AG09309 (cell line): Measurements from ENCODE around the gene ZCCHC4.
A peak's percentile ranks its signal among the peaks of the same experiment; 100 is the strongest.
"Not testable (repeated sequence)": the region's sequence is repeated elsewhere in the genome, so short reads cannot be mapped to it uniquely, and the experiment has no call there.

ENCODE experiments used
- DNase-seq: peaks from one replicate; pipeline ENCODE4 v3.0.0-alpha.2; 2010; ENCODE audit warnings: low read depth
- H3K4me3 ChIP-seq: 2 replicates; pipeline ENCODE4 v1.5.1; 2011; ENCODE audit warnings: mild to moderate bottlenecking, low read depth, low read length, moderate library complexity; ENCODE audit not compliant: control insufficient read depth
- CTCF ChIP-seq: IDR thresholded peaks from 2 replicates; pipeline ENCODE4 v1.5.1; 2011; ENCODE audit warnings: mild to moderate bottlenecking, low read depth, low read length, inconsistent platforms; ENCODE audit not compliant: insufficient read depth, control insufficient read depth; ENCODE audit errors: missing control alignments

The ZCCHC4 gene

GRCh38 chr4:25320336-25320735, 7.8 kb downstream of the ZCCHC4 start:
- DNase-seq: no peak
- no peak overlapping the region for H3K4me3 ChIP-seq

GRCh38 chr4:25320773-25321172, 8.2 kb downstream of the ZCCHC4 start:
- peak; percentile 49 for DNase-seq

More at GRCh38 chr4:25320336-25320735, 7.8 kb downstream of the ZCCHC4 start:
- TF ChIP-seq CTCF: no peak

GRCh38 chr4:25321703-25322102, 9.1 kb downstream of the ZCCHC4 start:
- H3K4me3 ChIP-seq: no peak overlapping the region
- no peak for DNase-seq
- no peak for TF ChIP-seq CTCF

More at GRCh38 chr4:25320773-25321172, 8.2 kb downstream of the ZCCHC4 start:
- no peak overlapping the region for H3K4me3 ChIP-seq
- TF ChIP-seq CTCF: no peak

GRCh38 chr4:25328463-25328862, 15.9 kb downstream of the ZCCHC4 start:
- not testable (repeated sequence) for H3K4me3 ChIP-seq, DNase-seq

- no peak for TF ChIP-seq CTCF
- no peak overlapping the region for H3K4me3 ChIP-seq
- DNase-seq: no peak
Measured at GRCh38 chr4:25330335-25330734, 17.8 kb downstream of the ZCCHC4 start.

- no peak for TF ChIP-seq CTCF
- no peak for DNase-seq
- no peak overlapping the region for H3K4me3 ChIP-seq
Measured at GRCh38 chr4:25330905-25331808, 18.6 kb downstream of the ZCCHC4 start.

GRCh38 chr4:25343671-25344070, 31.1 kb downstream of the ZCCHC4 start:
- no peak for DNase-seq
- TF ChIP-seq CTCF: no peak
- no peak overlapping the region for H3K4me3 ChIP-seq
